ENCODE results near the gene OSBPL10.
A peak's percentile ranks its signal among the peaks of the same experiment; 100 is the strongest.

Gene OSBPL10

GRCh38 chr3:31988271-31988670 is 7.2 kb upstream of the OSBPL10 start:
- H3K27ac ChIP-seq = no peak overlapping the region
- TF ChIP-seq ZFX (IDR thresholded peaks at IDR 0.05; ENCODE audit: borderline replicate concordance) = no peak
- no peak for TF ChIP-seq CTCF (IDR thresholded peaks at IDR 0.05)

- TF ChIP-seq ZFX (IDR thresholded peaks at IDR 0.05; ENCODE audit: borderline replicate concordance) (no peak), CTCF (IDR thresholded peaks at IDR 0.05) (no peak)
- no peak overlapping the region for H3K27ac ChIP-seq
These were observed 4.8 kb upstream of the OSBPL10 start for GRCh38 chr3:31985831-31986230.

GRCh38 chr3:31984321-31984720 is 3.3 kb upstream of the OSBPL10 start:
- H3K27ac ChIP-seq = no peak overlapping the region
- TF ChIP-seq CTCF (IDR thresholded peaks at IDR 0.05) = no peak
- no peak for TF ChIP-seq ZFX (IDR thresholded peaks at IDR 0.05; ENCODE audit: borderline replicate concordance)

GRCh38 chr3:31980530-31981205 is 394 bp downstream of the OSBPL10 start:
- no peak for TF ChIP-seq ZFX (IDR thresholded peaks at IDR 0.05; ENCODE audit: borderline replicate concordance)
- TF ChIP-seq CTCF (IDR thresholded peaks at IDR 0.05) = 0 out of 2 replicates have a peak, but pooled peaks have one; percentile 27
- peak overlapping the region; percentile 96 for H3K27ac ChIP-seq

- TF ChIP-seq ZFX (IDR thresholded peaks at IDR 0.05; ENCODE audit: borderline replicate concordance) = no peak
- no peak for TF ChIP-seq CTCF (IDR thresholded peaks at IDR 0.05)
- H3K27ac ChIP-seq = no peak overlapping the region
These were observed 1.9 kb downstream of the OSBPL10 start for GRCh38 chr3:31979001-31979697.

- no peak overlapping the region for H3K27ac ChIP-seq
- no peak for TF ChIP-seq CTCF (IDR thresholded peaks at IDR 0.05)
- TF ChIP-seq ZFX (IDR thresholded peaks at IDR 0.05; ENCODE audit: borderline replicate concordance) = no peak
These were observed 2.5 kb downstream of the OSBPL10 start for GRCh38 chr3:31978553-31978952.

- TF ChIP-seq ZFX (IDR thresholded peaks at IDR 0.05; ENCODE audit: borderline replicate concordance) (no peak), CTCF (IDR thresholded peaks at IDR 0.05) (no peak)
- H3K27ac ChIP-seq = no peak overlapping the region
These were observed 3.3 kb downstream of the OSBPL10 start for GRCh38 chr3:31977736-31978135.
